NCI-H2081 (cell line): ENCODE data around the gene OR2B6.
"Not testable (repeated sequence)": the region's sequence is repeated elsewhere in the genome, so short reads cannot be mapped to it uniquely, and the experiment has no call there.

ENCODE experiments used
- DNase-seq, 2 experiments: peaks; one replicate each; lab custom pipeline; 2025; lab: John Stamatoyannopoulos, UW

OR2B6 gene

DNA sequence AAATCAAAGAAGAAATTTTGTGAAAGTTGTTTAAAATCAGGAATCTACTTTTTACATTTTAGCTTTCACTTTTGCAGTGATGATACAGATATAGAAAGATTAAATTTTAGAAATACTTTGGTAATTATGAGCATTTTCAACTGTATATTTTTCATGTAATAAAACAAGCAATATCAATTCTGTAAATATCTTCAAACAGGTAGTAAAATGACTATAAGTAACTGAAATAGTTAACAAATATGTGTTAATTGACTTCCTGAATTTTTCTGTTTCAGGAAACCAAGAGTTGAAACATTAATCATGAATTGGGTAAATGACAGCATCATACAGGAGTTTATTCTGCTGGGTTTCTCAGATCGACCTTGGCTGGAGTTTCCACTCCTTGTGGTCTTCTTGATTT is at the start of gene OR2B6:
Gene OR2B6 (plus strand): TSS at position 301 of the 400 bp plus-strand sequence. CDS start 0 bp downstream, at position 301.
- no peak for DNase-seq

DNA sequence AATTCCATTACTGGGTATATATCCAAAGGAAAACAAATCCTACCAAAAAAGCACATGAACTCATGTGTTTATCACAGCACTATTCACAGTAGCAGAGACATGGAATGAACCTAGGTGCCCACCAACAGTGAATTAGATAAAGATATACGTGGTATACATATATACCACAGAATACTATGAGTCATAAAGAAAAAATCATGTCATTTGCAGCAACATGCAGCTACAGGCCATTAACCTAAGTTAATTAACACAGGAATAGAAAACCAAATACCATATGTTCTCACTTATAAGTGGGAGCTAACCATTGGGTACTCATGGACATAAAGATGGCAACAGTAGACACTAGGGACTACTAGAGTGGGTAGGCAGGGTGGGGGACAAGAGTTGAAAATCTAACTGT is 49.0 kb upstream of the OR2B6 start:
- no peak for DNase-seq

DNA sequence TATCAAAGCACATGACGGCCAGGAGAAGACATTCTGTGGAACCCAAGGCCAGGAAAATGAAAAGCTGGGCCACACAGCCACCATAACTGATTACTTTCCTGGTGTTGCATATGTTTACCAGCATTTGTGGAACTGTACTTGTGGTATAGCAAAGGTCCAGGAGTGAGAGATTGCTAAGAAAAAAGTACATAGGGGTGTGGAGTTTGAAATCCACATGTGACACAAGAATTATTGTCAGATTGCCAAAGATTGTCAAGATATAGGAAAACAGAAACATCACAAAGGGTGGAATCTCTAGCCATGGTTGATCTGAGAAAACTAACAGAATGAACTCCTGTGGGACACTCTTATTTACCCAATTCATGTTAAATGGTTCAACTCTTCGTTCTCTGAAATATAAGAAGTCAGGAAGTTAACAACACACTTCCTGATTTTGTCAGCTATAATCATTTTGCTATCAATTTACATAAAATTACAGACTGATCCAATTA is 45.0 kb upstream of the OR2B6 start, which contains the start of gene OR2B2:
Gene OR2B2 (minus strand): TSS at position 441 of the 491 bp plus-strand sequence. CDS start 77 bp downstream, at position 364.
- no peak for DNase-seq

DNA sequence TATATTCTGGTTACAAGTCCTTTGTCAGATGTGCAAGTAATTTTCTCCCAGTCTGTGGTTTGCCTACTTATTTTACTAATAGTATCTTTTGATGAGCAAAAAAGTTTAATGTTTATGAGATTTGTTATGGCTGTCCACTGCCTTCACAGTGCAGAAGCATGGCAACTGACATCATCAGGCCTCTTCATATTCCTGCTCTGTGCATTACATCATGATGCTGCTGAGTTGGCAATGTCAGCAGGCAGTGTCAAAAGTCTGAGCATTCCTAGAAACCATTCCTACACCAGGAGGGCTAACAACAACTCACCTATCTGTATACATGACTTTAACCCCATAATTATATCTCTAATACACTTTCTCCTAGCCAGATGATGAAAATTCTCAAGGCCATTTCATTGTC is 34.1 kb upstream of the OR2B6 start:
- no peak for DNase-seq

DNA sequence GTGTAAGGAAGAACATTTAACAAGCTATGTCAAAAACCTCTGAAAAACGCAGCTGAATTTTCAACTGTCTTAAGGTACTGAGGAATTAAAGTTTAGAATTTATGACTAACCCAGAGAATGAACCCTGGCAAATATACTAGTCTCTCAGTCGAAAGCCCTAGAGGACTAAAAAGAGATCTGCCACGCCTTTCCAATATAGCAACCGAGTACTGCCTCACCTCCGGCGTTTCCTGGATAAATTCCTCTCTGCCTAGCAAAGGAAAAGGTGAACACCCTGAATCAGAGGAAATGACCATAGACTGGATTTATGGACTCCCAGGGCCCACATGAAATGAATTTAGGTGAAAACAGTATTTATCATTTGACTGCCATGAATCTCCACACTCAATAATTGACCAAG is 32.9 kb upstream of the OR2B6 start:
- DNase-seq = no peak

DNA sequence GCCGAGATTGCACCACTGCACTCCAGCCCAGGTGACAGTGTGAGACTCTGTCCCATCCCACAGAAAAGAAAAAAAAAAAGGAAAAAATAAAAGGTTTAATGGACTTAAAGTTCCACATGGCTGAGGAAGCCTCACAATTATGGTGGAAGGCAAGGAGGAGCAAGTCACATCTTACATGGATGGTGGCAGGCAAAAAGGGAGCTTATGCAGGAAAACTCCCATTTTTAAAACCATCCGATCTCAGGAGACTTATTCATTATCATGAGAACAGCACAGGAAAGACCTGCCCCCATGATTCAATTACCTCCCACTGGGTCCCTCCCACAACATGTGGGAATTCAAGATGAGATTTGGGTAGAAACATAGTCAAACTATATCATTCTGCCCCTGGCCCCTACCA is 29.0 kb upstream of the OR2B6 start:
- not testable (repeated sequence) for DNase-seq

DNA sequence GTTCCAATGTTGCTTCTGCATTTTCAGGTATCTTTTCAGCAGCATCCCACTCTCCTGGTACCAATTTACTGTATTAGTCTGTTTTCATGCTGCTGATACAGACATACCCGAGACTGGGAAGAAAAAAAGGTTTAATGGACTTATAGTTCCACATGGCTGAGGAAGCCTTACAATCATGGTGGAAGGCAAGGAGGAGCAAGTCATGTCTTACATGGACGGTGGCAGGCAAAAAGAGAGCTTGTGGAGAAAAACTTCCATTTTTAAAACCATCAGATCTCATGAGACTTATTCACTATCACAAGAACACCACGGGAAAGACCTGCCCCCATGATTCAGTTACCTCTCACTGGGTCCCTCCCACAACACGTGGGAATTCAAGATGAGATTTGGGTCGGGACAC is 27.1 kb upstream of the OR2B6 start:
- DNase-seq = not testable (repeated sequence)

DNA sequence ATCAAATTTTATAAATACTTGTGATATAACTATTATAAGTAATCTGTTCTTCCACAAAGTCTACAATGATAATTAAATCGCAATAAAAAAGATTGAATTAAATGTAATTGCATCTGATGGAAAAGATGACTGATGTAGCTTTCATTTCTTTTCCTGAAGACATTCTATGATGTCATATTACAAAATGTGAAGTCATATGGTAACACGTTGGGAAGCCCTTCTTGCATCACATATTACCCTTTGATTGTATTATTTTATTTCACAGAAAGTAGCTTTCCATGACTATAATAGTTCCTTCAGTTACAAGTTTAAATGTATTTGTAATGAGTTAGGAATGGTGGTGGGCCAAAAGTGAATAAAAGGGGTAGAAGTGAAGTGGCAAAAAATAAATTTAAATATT is 25.8 kb upstream of the OR2B6 start:
- DNase-seq = no peak

DNA sequence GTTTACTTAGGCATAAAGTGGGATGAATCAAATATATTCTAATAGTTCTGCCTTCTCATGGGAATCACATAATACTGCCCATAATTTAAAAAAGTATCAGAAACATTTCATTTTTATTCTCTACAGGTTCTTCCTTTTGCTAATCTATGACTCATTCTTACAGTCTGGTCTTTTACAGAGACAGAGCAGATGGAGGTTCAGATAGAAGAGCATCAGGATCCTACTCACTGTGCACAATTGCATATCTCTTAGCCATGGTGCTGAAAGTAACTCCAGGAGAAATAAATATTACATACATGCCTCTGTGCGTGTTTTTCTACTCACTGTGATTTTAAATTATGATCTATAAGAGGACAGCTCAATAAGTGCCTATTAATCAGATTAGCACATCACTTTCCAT is 16.3 kb upstream of the OR2B6 start:
- no peak for DNase-seq

DNA sequence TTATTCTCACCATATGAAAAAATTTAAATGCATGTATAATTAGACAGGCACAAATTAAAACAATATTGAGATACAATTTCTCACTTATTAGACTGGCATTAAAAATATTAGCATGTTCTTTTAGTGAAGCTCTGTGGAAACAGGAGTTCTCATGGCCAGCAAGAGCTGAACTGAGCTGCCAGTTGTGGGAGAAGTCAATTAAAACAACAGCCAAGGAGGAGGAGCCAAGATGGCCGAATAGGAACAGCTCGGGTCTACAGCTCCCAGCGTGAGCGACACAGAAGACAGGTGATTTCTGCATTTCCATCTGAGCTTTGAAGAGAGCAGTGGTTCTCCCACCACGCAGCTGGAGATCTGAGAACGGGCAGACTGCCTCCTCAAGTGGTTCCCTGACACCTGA is 14.0 kb upstream of the OR2B6 start:
- not testable (repeated sequence) for DNase-seq

DNA sequence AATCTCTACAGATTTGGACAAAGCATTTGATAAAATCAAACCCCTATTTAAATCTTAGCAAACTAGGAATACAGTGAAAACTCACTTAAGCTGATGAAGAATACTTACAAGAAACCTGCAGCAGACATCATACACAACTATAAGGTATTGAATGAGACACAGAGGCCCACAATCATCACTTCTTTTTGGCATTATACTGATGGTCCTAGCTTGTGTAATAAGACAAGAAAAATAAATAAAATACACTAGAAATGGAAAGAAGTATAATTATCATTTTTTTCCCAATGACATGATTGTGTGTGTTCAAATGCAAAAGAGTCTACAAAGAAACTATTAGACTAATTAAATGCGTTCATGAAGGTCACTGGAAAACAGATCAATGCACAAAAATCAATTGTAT is 8.8 kb upstream of the OR2B6 start:
- DNase-seq = no peak

DNA sequence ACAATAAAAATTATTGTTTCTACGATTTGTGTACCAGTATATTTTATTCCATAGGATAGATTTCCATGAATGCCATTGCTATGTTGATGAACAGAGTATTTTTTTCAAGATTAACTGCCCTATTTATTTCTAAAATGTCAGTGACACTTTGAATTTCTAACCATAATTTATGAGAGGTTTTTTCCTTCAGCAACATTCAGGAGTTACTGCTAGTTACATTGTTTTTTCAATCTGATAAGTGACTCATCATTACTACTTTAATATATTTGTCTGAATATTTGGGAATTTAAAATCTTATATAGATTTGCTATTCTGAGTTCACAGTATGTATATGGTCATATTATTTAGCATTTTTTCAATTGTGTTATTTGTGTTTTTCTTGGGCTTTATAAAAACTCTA is 6.0 kb upstream of the OR2B6 start:
- DNase-seq = no peak

DNA sequence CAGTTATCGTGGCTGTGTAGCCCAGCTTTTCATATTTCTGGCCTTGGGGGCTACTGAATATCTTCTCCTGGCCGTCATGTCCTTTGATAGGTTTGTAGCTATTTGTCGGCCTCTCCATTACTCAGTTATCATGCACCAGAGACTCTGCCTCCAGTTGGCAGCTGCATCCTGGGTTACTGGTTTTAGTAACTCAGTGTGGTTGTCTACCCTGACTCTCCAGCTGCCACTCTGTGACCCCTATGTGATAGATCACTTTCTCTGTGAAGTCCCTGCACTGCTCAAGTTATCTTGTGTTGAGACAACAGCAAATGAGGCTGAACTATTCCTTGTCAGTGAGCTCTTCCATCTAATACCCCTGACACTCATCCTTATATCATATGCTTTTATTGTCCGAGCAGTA is 475 bp downstream of the OR2B6 start:
- DNase-seq = no peak

DNA sequence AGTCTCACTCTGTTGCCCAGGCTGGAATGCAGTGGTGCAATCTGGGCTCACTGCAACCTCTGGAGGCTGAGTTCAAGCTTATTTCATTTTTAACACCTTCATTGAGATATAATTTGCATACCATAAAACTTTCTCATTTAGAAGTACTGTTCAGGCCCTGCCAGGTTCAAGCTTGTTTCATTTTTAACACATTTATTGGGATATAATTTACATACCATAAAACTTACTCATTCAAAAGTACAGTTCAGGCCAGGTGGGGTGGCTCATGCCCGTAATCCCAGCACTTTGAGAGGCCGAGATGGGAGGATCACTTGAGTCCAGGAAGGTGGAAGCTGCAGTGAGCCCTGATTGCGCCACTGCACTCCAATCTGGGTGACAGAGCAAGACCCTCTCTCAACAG is 5.5 kb downstream of the OR2B6 start:
- DNase-seq = no peak

DNA sequence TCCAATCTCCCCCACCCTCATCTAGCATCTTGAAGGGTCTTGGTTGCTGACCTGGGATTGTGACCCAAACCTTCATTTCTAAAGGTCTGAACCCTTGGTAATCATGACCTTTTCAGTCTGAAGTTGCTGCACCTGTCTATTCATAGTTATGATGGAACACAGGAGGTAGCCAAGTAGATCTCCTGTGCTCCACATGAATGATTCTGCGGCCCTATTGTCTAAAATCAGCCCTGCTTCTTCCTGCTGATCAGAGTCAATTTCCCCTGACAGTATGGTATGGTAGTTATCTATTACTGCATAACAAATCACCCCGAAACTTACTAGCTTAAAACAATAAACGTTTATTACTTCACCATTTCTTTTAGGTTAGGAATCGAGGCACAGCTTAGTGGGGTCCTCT is 9.0 kb downstream of the OR2B6 start:
- DNase-seq = no peak

DNA sequence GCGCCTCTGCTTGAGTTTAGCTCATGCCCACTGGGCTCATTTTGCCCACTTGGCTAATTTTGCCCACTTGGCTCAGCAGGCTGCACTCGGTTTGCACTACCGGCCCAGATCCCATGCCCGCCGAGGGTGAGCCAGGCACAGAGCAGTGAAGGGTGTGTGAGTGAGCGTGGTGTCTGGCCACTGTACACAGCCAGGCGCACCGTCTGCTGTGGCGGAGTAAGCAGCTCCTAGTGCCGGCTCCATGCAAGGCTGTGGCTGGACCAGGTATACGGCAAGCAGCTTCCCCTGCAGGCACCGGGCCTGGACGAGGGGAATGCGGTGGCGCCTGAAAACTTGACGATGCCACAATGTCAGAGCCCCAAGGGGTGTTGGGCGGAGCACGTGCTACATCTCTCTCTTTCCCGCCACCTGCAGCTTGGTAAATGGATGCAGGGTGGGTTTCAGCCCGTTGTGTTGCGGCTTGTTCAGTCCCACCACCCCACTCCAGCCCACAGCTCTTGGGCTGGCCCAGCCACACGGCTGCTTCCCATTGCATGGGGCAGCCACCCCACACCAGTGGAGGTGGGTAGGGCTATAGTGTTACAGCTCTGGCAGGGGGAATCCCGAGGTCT is 9.9 kb downstream of the OR2B6 start:
- no peak for DNase-seq

DNA sequence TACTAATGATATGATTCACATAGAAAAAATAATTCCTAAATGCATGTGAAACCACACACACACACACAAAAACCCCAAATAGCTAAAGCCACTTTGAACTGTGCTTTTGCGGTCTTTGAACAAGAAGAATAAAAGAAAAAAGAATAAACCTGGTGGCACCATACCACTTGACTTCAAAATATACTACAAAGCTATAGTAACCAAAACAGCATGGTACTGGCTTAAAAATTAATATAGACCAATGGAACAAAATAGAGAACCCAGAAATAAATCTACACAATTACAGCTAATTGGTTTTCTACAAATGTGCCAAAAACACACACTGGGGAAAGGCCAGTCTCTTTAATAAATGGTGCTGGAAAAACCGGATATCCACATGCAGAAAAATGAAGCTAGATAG is 13.4 kb downstream of the OR2B6 start:
- no peak for DNase-seq

DNA sequence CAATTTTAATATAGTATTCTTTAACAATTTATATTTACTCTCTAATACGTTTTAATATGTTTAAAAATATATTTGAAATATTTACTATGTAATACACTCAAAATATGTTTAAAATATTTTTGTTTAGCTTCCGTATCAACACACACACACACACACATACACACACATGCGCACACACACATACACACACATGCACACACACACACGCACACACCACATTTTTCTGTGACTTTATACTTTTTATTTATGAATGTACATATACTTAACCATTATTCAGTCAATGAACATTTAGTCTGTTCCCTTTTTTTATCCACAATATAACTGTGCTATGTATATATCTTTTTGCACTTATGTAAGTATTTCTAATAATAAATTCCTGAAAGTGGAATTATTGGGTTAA is 15.7 kb downstream of the OR2B6 start:
- DNase-seq = no peak

DNA sequence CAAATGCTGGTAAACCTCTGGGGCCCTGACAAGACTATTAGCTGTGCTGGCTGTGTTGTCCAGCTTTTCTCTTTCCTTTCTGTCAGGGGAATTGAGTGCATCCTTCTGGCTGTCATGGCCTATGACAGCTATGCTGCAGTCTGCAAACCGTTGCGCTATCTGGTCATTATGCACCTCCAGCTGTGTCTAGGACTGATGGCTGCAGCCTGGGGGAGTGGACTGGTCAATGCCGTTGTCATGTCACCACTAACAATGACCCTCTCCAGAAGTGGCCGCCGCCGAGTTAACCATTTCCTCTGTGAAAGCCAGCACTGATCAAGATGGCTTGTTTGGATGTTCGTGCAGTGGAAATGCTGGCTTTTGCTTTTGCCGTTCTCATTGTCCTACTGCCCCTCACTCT is 20.3 kb downstream of the OR2B6 start:
- no peak for DNase-seq

DNA sequence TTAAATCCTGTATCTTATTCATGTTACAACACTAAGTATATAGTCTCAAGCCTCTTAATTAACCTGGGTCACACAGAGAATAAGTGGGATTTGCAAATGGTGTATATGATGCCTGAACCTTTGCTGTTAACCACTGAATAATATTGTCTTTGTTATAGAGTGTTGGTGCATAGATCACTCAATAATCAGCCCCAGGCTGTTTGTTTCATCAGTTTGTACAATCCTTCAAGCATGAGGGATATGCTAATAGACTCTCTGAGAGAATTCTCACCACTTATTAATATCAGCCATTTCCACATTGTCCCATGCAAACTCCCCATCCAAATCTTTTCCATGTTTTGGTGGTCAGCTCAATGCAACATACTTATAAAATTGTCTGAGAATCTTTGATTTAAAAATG is 21.7 kb downstream of the OR2B6 start:
- no peak for DNase-seq

DNA sequence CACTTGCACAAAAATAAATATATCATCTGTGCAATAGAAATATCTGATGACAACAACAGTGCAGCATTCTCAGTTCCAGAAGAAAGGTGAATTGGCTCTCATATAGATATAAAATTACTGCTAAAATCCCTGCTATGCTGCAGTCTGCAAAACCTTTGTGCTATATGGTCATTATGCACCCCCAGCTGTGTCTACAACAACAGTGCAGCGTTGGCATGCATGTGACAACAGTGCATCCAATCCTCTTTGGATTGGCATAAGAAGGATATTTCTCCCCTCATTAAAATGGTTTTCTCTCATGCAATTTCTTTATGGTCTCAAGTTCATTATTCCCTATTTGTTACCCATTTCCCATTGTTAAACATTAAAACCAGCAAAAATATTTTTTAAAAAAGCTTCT is 23.1 kb downstream of the OR2B6 start:
- DNase-seq = no peak

DNA sequence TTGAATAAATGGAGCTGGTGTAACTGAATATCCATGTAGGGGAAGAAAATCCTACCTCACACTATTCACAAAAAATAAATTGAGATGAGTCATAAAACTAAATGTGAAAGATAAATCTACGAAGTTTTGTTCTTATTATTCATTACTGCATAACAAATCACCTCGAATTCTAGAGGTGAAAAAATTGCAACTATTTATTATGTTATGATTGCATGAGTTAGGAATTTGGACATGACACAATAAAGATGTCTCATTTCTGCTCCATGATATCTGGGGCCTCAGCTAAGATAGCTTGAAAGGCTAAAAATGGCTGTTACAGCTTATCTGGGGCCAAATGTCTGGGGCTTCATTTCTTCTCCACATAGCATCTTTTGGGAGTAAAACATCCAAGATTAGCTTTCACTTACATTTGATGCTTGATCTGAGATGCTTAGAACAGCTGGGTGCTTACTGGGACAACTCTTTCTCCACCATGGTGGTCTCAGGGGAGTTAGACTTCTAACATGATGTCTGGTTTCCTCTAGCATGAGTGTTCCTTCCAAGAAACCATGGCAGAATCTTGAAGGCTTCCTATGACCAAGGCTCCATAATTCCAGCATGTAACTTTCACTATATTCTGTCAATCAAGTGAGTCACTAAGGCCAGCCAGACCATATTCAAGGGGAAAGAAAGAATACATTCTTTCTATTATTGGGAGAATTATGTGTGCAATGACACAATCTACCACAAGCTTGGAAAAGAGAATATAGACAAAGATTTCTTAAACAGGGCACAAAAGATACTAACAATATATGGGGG is 30.1 kb downstream of the OR2B6 start:
- no peak for DNase-seq

DNA sequence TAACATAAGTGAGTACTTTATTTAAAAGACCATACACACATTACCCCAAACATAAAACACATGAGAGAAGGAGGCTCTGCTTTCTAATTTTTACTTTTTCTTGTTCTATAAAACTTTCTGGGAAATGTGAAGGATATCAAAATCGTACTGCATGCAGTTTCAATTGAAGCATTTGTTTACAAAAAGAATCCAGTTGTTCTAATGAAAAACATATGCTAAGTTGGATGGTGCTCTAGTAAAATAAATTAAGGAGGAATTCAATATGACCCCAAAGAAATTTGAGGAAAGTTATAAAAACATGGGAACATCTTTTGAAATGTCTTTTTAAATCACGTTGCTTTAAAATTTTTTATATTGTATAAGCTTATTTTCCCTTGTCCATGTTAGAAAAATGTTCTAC is 37.6 kb downstream of the OR2B6 start:
- DNase-seq = no peak
